NCI-H146 (cell line): ENCODE data around the gene SLC6A16.
"Not testable (repeated sequence)": the region's sequence is repeated elsewhere in the genome, so short reads cannot be mapped to it uniquely, and the experiment has no call there.

Experiments
- DNase-seq: peaks from one replicate; lab custom pipeline; 2025; lab: John Stamatoyannopoulos, UW

The SLC6A16 gene

GRCh38 chr19:49331187-49331586 is 6.2 kb upstream of the SLC6A16 start:
- DNase-seq: not testable (repeated sequence)

- DNase-seq: no peak
Observed at GRCh38 chr19:49328741-49329140, 3.8 kb upstream of the SLC6A16 start.

- DNase-seq: no peak
Observed at GRCh38 chr19:49327878-49328544, 3.0 kb upstream of the SLC6A16 start.

- DNase-seq: no peak
Observed at GRCh38 chr19:49326165-49326704, 1.2 kb upstream of the SLC6A16 start.

- DNase-seq: not testable (repeated sequence)
Observed at GRCh38 chr19:49325756-49326155, 765 bp upstream of the SLC6A16 start.

- no peak for DNase-seq
Observed at GRCh38 chr19:49318296-49318695, 6.7 kb downstream of the SLC6A16 start.

- no peak for DNase-seq
Observed at GRCh38 chr19:49316284-49316683, 8.7 kb downstream of the SLC6A16 start.

GRCh38 chr19:49315111-49315510 is 9.9 kb downstream of the SLC6A16 start:
- no peak for DNase-seq

- DNase-seq: no peak
Observed at GRCh38 chr19:49309087-49309486, 15.9 kb downstream of the SLC6A16 start.

- DNase-seq: not testable (repeated sequence)
Observed at GRCh38 chr19:49306734-49307133, 18.3 kb downstream of the SLC6A16 start.

GRCh38 chr19:49301866-49302252 is 23.1 kb downstream of the SLC6A16 start:
- DNase-seq: no peak

GRCh38 chr19:49301165-49301865 is 23.7 kb downstream of the SLC6A16 start:
- DNase-seq: peak; percentile 38

GRCh38 chr19:49298653-49299052 is 26.3 kb downstream of the SLC6A16 start:
- DNase-seq: not testable (repeated sequence)

GRCh38 chr19:49297403-49297802 is 27.6 kb downstream of the SLC6A16 start:
- no peak for DNase-seq

- DNase-seq: no peak
Observed at GRCh38 chr19:49295208-49295880, 29.6 kb downstream of the SLC6A16 start.

GRCh38 chr19:49294401-49294800 is 30.6 kb downstream of the SLC6A16 start:
- DNase-seq: no peak

- no peak for DNase-seq
Observed at GRCh38 chr19:49290517-49290916, 34.5 kb downstream of the SLC6A16 start.

- not testable (repeated sequence) for DNase-seq
Observed at GRCh38 chr19:49289286-49289685, 35.7 kb downstream of the SLC6A16 start.

- DNase-seq: not testable (repeated sequence)
Observed at GRCh38 chr19:49288205-49288604, 36.8 kb downstream of the SLC6A16 start.

GRCh38 chr19:49287141-49287770 is 37.7 kb downstream of the SLC6A16 start:
- no peak for DNase-seq

GRCh38 chr19:49282184-49282583 is 42.8 kb downstream of the SLC6A16 start:
- DNase-seq: no peak

GRCh38 chr19:49272204-49272603 is 52.8 kb downstream of the SLC6A16 start:
- DNase-seq: no peak
